ENCODE measurements around the gene CDK7.

GRCh38 chr5:69250593-69250992, 15.9 kb downstream of the CDK7 start:
- no peak for TF ChIP-seq TCF7L2 (IDR thresholded peaks at IDR 0.05; ENCODE audit: low read depth, low read length)
- TF ChIP-seq CTCF (IDR thresholded peaks at IDR 0.05): no peak
- TF ChIP-seq POLR2AphosphoS5 (IDR thresholded peaks at IDR 0.05; ENCODE audit: low read depth, low read length): no peak
- TF ChIP-seq, protein P1, sequence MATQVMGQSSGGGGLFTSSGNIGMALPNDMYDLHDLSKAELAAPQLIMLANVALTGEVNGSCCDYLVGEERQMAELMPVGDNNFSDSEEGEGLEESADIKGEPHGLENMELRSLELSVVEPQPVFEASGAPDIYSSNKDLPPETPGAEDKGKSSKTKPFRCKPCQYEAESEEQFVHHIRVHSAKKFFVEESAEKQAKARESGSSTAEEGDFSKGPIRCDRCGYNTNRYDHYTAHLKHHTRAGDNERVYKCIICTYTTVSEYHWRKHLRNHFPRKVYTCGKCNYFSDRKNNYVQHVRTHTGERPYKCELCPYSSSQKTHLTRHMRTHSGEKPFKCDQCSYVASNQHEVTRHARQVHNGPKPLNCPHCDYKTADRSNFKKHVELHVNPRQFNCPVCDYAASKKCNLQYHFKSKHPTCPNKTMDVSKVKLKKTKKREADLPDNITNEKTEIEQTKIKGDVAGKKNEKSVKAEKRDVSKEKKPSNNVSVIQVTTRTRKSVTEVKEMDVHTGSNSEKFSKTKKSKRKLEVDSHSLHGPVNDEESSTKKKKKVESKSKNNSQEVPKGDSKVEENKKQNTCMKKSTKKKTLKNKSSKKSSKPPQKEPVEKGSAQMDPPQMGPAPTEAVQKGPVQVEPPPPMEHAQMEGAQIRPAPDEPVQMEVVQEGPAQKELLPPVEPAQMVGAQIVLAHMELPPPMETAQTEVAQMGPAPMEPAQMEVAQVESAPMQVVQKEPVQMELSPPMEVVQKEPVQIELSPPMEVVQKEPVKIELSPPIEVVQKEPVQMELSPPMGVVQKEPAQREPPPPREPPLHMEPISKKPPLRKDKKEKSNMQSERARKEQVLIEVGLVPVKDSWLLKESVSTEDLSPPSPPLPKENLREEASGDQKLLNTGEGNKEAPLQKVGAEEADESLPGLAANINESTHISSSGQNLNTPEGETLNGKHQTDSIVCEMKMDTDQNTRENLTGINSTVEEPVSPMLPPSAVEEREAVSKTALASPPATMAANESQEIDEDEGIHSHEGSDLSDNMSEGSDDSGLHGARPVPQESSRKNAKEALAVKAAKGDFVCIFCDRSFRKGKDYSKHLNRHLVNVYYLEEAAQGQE (IDR thresholded peaks at IDR 0.05; ENCODE audit: insufficient read depth in 1 of 2, low read depth in 2 of 2, low read length in 1 of 2): no peak
- TF ChIP-seq SIN3A (IDR thresholded peaks at IDR 0.05; ENCODE audit: borderline replicate concordance, insufficient read depth, low read depth, low read length): no peak

Data from Panc1 (cell line).